Hepatocyte (in vitro differentiated cells): Measurements from ENCODE around the gene FOXE1.

Experiments
- EZH2 ChIP-seq: fragments of 200-600 bp; sonication (generic); IDR thresholded peaks from 2 replicates; pipeline ENCODE4 v1.6.1; 2016; ENCODE audit warnings: antibody characterized with exemption, mild to moderate bottlenecking, borderline replicate concordance
- TF ChIP-seq, protein P1 (sequence below): fragments of 200-600 bp; sonication (generic); IDR thresholded peaks from 2 replicates; pipeline ENCODE4 v1.5.1; 2016; ENCODE audit warnings: antibody characterized with exemption, mild to moderate bottlenecking; ENCODE audit not compliant: poor library complexity

DNA sequence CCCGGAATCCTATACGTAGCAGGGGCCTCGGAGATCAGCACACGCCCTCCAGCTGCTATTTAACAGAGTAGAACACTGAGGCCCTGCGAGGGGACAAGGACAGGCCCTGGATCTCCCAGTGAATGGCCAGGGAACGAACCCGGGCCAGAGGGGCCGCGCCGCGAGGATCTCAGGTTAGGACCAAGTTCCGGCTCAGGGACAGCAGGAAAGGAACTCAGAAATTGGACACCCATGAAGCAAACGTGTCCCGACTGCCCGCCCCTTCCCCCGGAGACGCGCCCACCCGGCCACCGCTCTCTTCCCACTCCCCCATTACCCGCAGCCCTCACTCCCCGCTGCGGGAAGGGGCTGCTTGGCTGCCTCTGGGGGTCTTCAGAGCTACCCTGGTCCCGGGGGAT, 1.0 kb upstream of the FOXE1 start:
- TF ChIP-seq, protein P1, sequence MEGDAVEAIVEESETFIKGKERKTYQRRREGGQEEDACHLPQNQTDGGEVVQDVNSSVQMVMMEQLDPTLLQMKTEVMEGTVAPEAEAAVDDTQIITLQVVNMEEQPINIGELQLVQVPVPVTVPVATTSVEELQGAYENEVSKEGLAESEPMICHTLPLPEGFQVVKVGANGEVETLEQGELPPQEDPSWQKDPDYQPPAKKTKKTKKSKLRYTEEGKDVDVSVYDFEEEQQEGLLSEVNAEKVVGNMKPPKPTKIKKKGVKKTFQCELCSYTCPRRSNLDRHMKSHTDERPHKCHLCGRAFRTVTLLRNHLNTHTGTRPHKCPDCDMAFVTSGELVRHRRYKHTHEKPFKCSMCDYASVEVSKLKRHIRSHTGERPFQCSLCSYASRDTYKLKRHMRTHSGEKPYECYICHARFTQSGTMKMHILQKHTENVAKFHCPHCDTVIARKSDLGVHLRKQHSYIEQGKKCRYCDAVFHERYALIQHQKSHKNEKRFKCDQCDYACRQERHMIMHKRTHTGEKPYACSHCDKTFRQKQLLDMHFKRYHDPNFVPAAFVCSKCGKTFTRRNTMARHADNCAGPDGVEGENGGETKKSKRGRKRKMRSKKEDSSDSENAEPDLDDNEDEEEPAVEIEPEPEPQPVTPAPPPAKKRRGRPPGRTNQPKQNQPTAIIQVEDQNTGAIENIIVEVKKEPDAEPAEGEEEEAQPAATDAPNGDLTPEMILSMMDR = no peak
- no peak for TF ChIP-seq EZH2
